NCI-H446 (cell line): ENCODE data around the gene SOX2.
A peak's percentile ranks its signal among the peaks of the same experiment; 100 is the strongest.
"Not testable (repeated sequence)": the region's sequence is repeated elsewhere in the genome, so short reads cannot be mapped to it uniquely, and the experiment has no call there.

Experiments used
- DNase-seq, 2 experiments: peaks; one replicate each; lab custom pipeline; 2025; lab: John Stamatoyannopoulos, UW

SOX2 gene

DNA sequence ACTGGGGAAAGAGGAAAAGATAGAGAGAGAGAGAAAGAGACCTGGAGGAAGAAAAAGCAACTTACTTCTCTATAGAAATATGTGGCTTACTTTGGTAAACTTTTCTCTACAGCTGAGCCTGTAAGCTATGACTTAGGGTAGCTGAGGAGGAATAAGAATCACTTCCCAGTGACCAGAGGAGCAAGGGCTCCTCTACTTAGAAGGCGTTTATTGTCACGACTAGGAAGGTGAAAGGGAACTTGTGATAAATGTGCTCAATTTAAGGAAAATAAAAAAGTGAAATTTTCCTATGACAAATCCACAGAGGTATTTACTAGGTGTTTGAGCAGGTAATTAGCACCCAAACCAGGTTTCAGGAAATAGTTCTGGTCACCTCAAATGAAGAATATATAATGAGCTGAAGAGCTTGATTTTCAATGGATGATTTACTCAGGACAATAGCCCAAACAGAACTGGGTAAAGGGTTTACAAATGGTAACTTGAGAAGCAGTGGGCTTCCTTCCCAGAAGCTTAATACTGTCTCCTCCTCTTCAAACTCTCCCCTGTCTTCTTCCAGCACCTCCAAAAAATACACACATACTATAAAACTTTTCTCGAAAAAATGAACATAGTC, 46.1 kb downstream of the SOX2 start:
- DNase-seq, result peak; percentile 29 to 49

DNA sequence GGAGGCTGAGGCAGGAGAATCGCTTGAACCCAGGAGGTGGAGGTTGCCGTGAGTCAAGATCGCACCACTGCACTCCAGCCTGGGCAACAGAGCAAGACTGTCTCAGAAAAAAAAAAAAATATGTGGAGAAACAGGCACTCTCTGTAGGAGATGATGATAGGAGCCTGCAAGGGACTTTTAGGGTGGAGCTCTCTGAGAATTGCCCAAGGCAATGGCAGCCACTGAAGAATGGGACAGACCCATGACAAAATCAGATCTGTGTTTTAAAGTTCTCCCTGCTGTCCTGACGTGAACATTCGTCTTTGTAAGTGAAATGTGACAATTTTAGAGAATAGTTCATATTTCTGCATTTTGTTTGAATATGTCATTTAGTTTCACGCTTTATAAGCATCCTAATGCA, 50.2 kb downstream of the SOX2 start:
- DNase-seq, result no peak

DNA sequence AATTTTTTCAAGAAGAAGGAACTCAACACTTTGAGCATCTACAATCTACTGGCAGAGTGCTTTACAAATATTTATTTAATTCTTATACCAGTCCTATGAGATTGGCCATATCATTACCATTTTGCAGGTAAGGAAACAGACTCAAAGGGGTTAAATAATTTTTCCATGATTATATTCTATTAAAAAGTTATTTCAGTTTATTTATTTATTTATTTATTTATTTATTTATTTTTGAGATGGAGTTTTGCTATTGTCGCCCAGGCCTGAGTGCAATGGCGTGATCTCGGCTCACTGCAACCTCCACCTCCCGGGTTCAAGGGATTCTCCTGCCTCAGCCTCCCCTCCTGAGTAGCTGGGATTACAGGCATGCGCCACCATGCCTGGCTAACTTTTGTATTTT, 52.3 kb downstream of the SOX2 start:
- not testable (repeated sequence) for DNase-seq
